K562 (cell line): ENCODE data around the gene MAGI1. TPM values are rescaled to one million over a fixed set of nuclear protein-coding genes. Genes with fewer than 3 reads are reported as not detected.

Source experiments
- ATAC-seq: fragments of 200-7000 bp; cut with Tn5 transposase; 3 replicates; pipeline ENCODE4 v1.9.1; 2020; ENCODE audit warnings: moderate library complexity
- BruUV-seq: library from RNA; stranded (reverse); fragments of 400-500 nt; replicated peaks from 2 replicates; lab custom pipeline; 2021; lab: Mats Ljungman, UMichigan
- CTCF ChIA-PET: fragments of 300-600 bp; formaldehyde crosslinking; extraction: SDS; loops from one replicate; lab custom pipeline; 2021; ENCODE audit warnings: low intra/inter-chr PET ratio; lab: Yijun Ruan, JAX
- POLR2A ChIA-PET: fragments of 300-600, 350-650 bp; sonication (Branson Sonifier 250); formaldehyde crosslinking; extraction: SDS; loops from one replicate; lab custom pipeline; 2021; ENCODE audit warnings: antibody characterized with exemption, inconsistent platforms; lab: Yijun Ruan, JAX
- DNase-seq, 4 experiments: peaks; one replicate each; pipeline versions ENCODE4 v3.0.0 to v3.0.0-alpha.2; 2011 to 2018; ENCODE audit warnings: low spot score in 3 of 4, mixed read lengths in 3 of 4; ENCODE audit errors: extremely low read depth in 1 of 4
- FAIRE-seq: peaks from 2 replicates; lab custom pipeline; 2011; peaks lifted over from hg19 to GRCh38; lab: Jason Lieb, UNC
- H2AFZ ChIP-seq: 2 replicates; pipeline ENCODE4 v1.6.0; 2011; ENCODE audit warnings: low read depth, low read length, control low read depth, inconsistent platforms
- H3K27ac ChIP-seq: fragments of 200-600 bp; 3 replicates; pipeline ENCODE4 v1.8.0; 2011; ENCODE audit warnings: low read depth, mild to moderate bottlenecking, control low read depth, inconsistent platforms, low read length, moderate library complexity, mixed read lengths; ENCODE audit errors: extremely low read depth
- H3K27me3 ChIP-seq, 2 experiments: fragments of 300-600 bp in 1 of 2; 2 replicates in 1 of 2; 3 replicates in 1 of 2; pipeline versions ENCODE4 v1.6.0 to v1.8.0; 2011; ENCODE audit warnings: inconsistent platforms in 2 of 2, low read length in 2 of 2, mild to moderate bottlenecking in 1 of 2, mixed read lengths in 1 of 2, moderate library complexity in 1 of 2; ENCODE audit not compliant: control insufficient read depth in 2 of 2, insufficient read depth in 2 of 2
- H3K36me3 ChIP-seq: fragments of 300-600 bp; 3 replicates; pipeline ENCODE4 v1.8.0; 2011; ENCODE audit warnings: mild to moderate bottlenecking, low read length, inconsistent platforms; ENCODE audit not compliant: control insufficient read depth, insufficient read depth
- H3K4me1 ChIP-seq, 2 experiments: fragments of 200-600 bp in 1 of 2; replicated peaks in 1 of 2; 2 replicates in 1 of 2; 3 replicates in 1 of 2; pipeline versions ENCODE4 v1.5.1 to v1.8.0; 2011; ENCODE audit warnings: inconsistent platforms in 2 of 2, low read length in 2 of 2, mild to moderate bottlenecking in 1 of 2, mixed read lengths in 1 of 2, moderate library complexity in 1 of 2; ENCODE audit not compliant: control insufficient read depth in 2 of 2, insufficient read depth in 2 of 2
- H3K4me2 ChIP-seq: 2 replicates; pipeline ENCODE4 v1.6.1; 2011; ENCODE audit warnings: low read length, control low read depth, inconsistent platforms, mixed read lengths; ENCODE audit not compliant: insufficient read depth
- H3K4me3 ChIP-seq: fragments of 200-600 bp; sonication (generic), shearing (Covaris generic); 2 replicates; pipeline ENCODE4 v1.5.1; 2016; ENCODE audit warnings: control low read depth, inconsistent platforms
- H3K79me2 ChIP-seq: fragments of 200-600 bp; 3 replicates; pipeline ENCODE4 v1.8.0; 2011; ENCODE audit warnings: low read length, inconsistent platforms; ENCODE audit not compliant: control insufficient read depth, insufficient read depth
- H3K9ac ChIP-seq, 2 experiments: 2 replicates each; pipeline versions ENCODE4 v1.6.0 to v1.6.1; 2011; ENCODE audit warnings: low read depth in 2 of 2, low read length in 2 of 2, control low read depth in 1 of 2, inconsistent platforms in 1 of 2, mild to moderate bottlenecking in 1 of 2, mixed read lengths in 1 of 2; ENCODE audit not compliant: insufficient read depth in 1 of 2
- H3K9me1 ChIP-seq: one replicate; pipeline ENCODE4 v1.6.0; 2011; ENCODE audit warnings: inconsistent platforms, mild to moderate bottlenecking, low read length, moderate library complexity; ENCODE audit not compliant: control insufficient read depth, insufficient read depth
- H3K9me3 ChIP-seq: replicated peaks from 2 replicates; pipeline ENCODE4 v1.5.1; 2011; ENCODE audit warnings: low read depth, low read length, inconsistent platforms; ENCODE audit not compliant: control insufficient read depth, insufficient read depth
- H4K20me1 ChIP-seq: replicated peaks from 2 replicates; pipeline ENCODE4 v1.6.1; 2011; ENCODE audit warnings: low read length, inconsistent platforms, mixed read lengths; ENCODE audit not compliant: control insufficient read depth, insufficient read depth
- E2F6 ChIP-seq, 2 experiments: IDR thresholded peaks; 2 replicates each; pipeline ENCODE4 v1.6.1; 2011; ENCODE audit warnings: borderline replicate concordance in 1 of 2, control low read depth in 1 of 2, low read depth in 1 of 2, low read length in 1 of 2, mild to moderate bottlenecking in 1 of 2, mixed read lengths in 1 of 2, moderate library complexity in 1 of 2; ENCODE audit not compliant: insufficient read depth in 1 of 2, insufficient read length in 1 of 2, poor library complexity in 1 of 2, severe bottlenecking in 1 of 2; ENCODE audit errors: extremely low read depth in 1 of 2
- L3MBTL2 ChIP-seq: fragments of 450-650 bp; IDR thresholded peaks from 2 replicates; pipeline ENCODE4 v1.6.1; 2016; ENCODE audit warnings: mild to moderate bottlenecking, moderate library complexity
- NUFIP1 ChIP-seq: fragments of 450-650 bp; IDR thresholded peaks from 2 replicates; pipeline ENCODE4 v1.6.1; 2018; ENCODE audit not compliant: partially characterized antibody
- RBM25 ChIP-seq: fragments of 200-400 bp; formaldehyde crosslinking; IDR thresholded peaks from 2 replicates; pipeline ENCODE4 v1.6.1; 2018; ENCODE audit warnings: low read length, low read depth, moderate library complexity; ENCODE audit not compliant: severe bottlenecking
- SRSF3 ChIP-seq: fragments of 200-400 bp; formaldehyde crosslinking; IDR thresholded peaks from 2 replicates; pipeline ENCODE4 v1.6.1; 2016; ENCODE audit warnings: mild to moderate bottlenecking, low read length, moderate library complexity; ENCODE audit not compliant: insufficient read depth
- WGBS: fragments of 100-300 bp; shearing (Covaris generic); methylation state at CpG from one replicate; pipeline ENCODE4 v1.1.6; 2016; ENCODE audit warnings: low coverage, mixed read lengths; ENCODE audit not compliant: insufficient coverage; ENCODE audit errors: missing lambda C conversion rate; 5-methylcytosine and 5-hydroxymethylcytosine counted together
- in situ Hi-C: fragments of 300-500 bp; cut with MboI; formaldehyde crosslinking; loops from 4 replicates; pipeline ENCODE4 v1.15.0; 2018; ENCODE audit warnings: inconsistent platforms, mixed read lengths
- intact Hi-C: fragments of 100-400 bp; cut with micrococcal nuclease; formaldehyde crosslinking; loops from 2 replicates; pipeline ENCODE4 v1.14.2; 2022
- polyA plus RNA-seq, 8 experiments: library from polyadenylated mRNA; depleted of rRNA in 4 of 8; stranded (reverse) in 5 of 8; unstranded in 3 of 8; fragments of >200 nt; fragmentation: Nextera tagmentation in 2 of 8; fragmentation: Illumina TruSeq in 1 of 8; extraction: Ambion mirVana in 2 of 8; extraction: Trizol in 1 of 8; gene quantifications; 2 replicates each; pipeline versions ENCODE4 v1.2.1 to v1.2.3, GENCODE V29; 2011 to 2014; ENCODE audit warnings: inconsistent platforms in 1 of 8, missing spikeins in 1 of 8
- total RNA-seq, 7 experiments: library from RNA; depleted of rRNA in 6 of 7; stranded (reverse); fragments of >200 nt in 6 of 7; fragmentation: Illumina TruSeq in 2 of 7; extraction: Trizol in 2 of 7; gene quantifications; 2 replicates each; pipeline versions ENCODE4 v1.2.1 to v1.2.3, GENCODE V29; 2011 to 2021; ENCODE audit warnings: low replicate concordance in 1 of 7
- TF ChIP-seq, protein P1 (sequence below): fragments of 450-650 bp; IDR thresholded peaks from 2 replicates; pipeline ENCODE4 v1.6.1; 2016; ENCODE audit warnings: mild to moderate bottlenecking, moderate library complexity

Gene MAGI1
- total and polyA plus RNA-seq, 9 of the 15 experiments (the other 6 are each of a cell fraction or from before 2014, with no cell fraction given): 7.8 to 59.4 (median 43.2) TPM

GRCh38 chr3:65556934-65557577 lies 481.7 kb downstream of the MAGI1 start:
- POLR2A ChIA-PET: interaction anchor here (0.7 to 0.9 kb wide), 2 partner anchors 10 to 142 kb away, joined by 3 read pairs; no protein-coding TSS in a partner anchor
- no peak for DNase-seq
- intact Hi-C loops: loop anchor here (10.0 kb wide), 1 partner anchor 102 kb away; no protein-coding TSS in a partner anchor
- Histone ChIP-seq H3K4me2 (no peak overlapping the region), H4K20me1 (no peaks in the 10 kb centered on the region), H3K9me3 (no peaks in the 10 kb centered on the region), H3K4me3 (no peak overlapping the region), H3K9me1 (no peaks in the 10 kb centered on the region), H2AFZ (peak overlapping the region; percentile 3; the same call in 1 of the 2 replicates), H3K9ac (no peak overlapping the region), H3K27ac (no peak overlapping the region), H3K79me2 (peaks cover 83% of the 10 kb centered on the region), H3K36me3 (no peaks in the 10 kb centered on the region; the same call in 2 of the 3 replicates), H3K27me3 (no peaks in the 10 kb centered on the region), H3K4me1 (peaks cover 0 to 12% of the 10 kb centered on the region in 2 experiments; a peak in 3 of 5 replicates)
- CTCF ChIA-PET: no interaction called here
- in situ Hi-C loops: no loop called here
- ATAC-seq: peak; percentile 39; the same call in 2 of the 3 replicates
- 40% methylated on average over 5 of the region's 5 CpGs for WGBS
- peak; percentile 51 for FAIRE-seq
- BruUV-seq: no TSS peak
- TF ChIP-seq RBM25: no peak
- no peak for TF ChIP-seq NUFIP1
- TF ChIP-seq L3MBTL2: peak; percentile 23; the same call in 1 of the 2 replicates
- TF ChIP-seq E2F6 (IDR thresholded peaks at IDR 0.05; ENCODE audit: borderline replicate concordance in 1 of 2, extremely low read depth in 1 of 2, insufficient read depth in 1 of 2, insufficient read length in 1 of 2, low read depth in 1 of 2, low read length in 1 of 2, poor library complexity in 1 of 2, severe bottlenecking in 1 of 2): peak in 1 of 2 experiments; percentile 10
- TF ChIP-seq, protein P1, sequence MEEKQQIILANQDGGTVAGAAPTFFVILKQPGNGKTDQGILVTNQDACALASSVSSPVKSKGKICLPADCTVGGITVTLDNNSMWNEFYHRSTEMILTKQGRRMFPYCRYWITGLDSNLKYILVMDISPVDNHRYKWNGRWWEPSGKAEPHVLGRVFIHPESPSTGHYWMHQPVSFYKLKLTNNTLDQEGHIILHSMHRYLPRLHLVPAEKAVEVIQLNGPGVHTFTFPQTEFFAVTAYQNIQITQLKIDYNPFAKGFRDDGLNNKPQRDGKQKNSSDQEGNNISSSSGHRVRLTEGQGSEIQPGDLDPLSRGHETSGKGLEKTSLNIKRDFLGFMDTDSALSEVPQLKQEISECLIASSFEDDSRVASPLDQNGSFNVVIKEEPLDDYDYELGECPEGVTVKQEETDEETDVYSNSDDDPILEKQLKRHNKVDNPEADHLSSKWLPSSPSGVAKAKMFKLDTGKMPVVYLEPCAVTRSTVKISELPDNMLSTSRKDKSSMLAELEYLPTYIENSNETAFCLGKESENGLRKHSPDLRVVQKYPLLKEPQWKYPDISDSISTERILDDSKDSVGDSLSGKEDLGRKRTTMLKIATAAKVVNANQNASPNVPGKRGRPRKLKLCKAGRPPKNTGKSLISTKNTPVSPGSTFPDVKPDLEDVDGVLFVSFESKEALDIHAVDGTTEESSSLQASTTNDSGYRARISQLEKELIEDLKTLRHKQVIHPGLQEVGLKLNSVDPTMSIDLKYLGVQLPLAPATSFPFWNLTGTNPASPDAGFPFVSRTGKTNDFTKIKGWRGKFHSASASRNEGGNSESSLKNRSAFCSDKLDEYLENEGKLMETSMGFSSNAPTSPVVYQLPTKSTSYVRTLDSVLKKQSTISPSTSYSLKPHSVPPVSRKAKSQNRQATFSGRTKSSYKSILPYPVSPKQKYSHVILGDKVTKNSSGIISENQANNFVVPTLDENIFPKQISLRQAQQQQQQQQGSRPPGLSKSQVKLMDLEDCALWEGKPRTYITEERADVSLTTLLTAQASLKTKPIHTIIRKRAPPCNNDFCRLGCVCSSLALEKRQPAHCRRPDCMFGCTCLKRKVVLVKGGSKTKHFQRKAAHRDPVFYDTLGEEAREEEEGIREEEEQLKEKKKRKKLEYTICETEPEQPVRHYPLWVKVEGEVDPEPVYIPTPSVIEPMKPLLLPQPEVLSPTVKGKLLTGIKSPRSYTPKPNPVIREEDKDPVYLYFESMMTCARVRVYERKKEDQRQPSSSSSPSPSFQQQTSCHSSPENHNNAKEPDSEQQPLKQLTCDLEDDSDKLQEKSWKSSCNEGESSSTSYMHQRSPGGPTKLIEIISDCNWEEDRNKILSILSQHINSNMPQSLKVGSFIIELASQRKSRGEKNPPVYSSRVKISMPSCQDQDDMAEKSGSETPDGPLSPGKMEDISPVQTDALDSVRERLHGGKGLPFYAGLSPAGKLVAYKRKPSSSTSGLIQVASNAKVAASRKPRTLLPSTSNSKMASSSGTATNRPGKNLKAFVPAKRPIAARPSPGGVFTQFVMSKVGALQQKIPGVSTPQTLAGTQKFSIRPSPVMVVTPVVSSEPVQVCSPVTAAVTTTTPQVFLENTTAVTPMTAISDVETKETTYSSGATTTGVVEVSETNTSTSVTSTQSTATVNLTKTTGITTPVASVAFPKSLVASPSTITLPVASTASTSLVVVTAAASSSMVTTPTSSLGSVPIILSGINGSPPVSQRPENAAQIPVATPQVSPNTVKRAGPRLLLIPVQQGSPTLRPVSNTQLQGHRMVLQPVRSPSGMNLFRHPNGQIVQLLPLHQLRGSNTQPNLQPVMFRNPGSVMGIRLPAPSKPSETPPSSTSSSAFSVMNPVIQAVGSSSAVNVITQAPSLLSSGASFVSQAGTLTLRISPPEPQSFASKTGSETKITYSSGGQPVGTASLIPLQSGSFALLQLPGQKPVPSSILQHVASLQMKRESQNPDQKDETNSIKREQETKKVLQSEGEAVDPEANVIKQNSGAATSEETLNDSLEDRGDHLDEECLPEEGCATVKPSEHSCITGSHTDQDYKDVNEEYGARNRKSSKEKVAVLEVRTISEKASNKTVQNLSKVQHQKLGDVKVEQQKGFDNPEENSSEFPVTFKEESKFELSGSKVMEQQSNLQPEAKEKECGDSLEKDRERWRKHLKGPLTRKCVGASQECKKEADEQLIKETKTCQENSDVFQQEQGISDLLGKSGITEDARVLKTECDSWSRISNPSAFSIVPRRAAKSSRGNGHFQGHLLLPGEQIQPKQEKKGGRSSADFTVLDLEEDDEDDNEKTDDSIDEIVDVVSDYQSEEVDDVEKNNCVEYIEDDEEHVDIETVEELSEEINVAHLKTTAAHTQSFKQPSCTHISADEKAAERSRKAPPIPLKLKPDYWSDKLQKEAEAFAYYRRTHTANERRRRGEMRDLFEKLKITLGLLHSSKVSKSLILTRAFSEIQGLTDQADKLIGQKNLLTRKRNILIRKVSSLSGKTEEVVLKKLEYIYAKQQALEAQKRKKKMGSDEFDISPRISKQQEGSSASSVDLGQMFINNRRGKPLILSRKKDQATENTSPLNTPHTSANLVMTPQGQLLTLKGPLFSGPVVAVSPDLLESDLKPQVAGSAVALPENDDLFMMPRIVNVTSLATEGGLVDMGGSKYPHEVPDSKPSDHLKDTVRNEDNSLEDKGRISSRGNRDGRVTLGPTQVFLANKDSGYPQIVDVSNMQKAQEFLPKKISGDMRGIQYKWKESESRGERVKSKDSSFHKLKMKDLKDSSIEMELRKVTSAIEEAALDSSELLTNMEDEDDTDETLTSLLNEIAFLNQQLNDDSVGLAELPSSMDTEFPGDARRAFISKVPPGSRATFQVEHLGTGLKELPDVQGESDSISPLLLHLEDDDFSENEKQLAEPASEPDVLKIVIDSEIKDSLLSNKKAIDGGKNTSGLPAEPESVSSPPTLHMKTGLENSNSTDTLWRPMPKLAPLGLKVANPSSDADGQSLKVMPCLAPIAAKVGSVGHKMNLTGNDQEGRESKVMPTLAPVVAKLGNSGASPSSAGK: peak; percentile 47; the same call in 1 of the 2 replicates
- no peak for TF ChIP-seq SRSF3
